ENCODE measurements around the gene TNF. TPM values are rescaled to one million over a fixed set of nuclear protein-coding genes. Genes with fewer than 3 reads are reported as not detected.

Gene TNF
- total and polyA plus RNA-seq, 2 of the 13 experiments (the other 11 are each of a cell fraction or from before 2014, with no cell fraction given), result not detected

GRCh38 chr6:31532644-31533454, 42.5 kb upstream of the TNF start:
- WGBS (ENCODE audit: low lambda C conversion rate), result 91% methylated on average over 9 of the region's 9 CpGs
- ChIA-PET CTCF (ENCODE audit: low intra/inter-chr PET ratio, low total read pairs) (no interaction called here), POLR2A (interaction anchor here (1.3 to 8.3 kb wide), 2 partner anchors 9 kb away, joined by 6 to 123 read pairs; partner anchors contain the start of gene DDX39B)
- ATAC-seq, result no peak
- no peak overlapping the region for H3K4me3 ChIP-seq (replicated peaks in 1 of 3; ENCODE audit: insufficient read depth in 1 of 3, low read depth in 2 of 3, low read length in 3 of 3)
- peak; percentile 14; the same call in 1 of the 2 replicates for TF ChIP-seq POLR2AphosphoS5 (IDR thresholded peaks at IDR 0.05; ENCODE audit: low read depth, low read length)
- no peak for TF ChIP-seq ZNF710 (CRISPR knock-in tag; IDR thresholded peaks at IDR 0.05; ENCODE audit: borderline replicate concordance)
- no peak for TF ChIP-seq ZNF639 (CRISPR knock-in tag; conservative IDR thresholded peaks at IDR 0.05)
- TF ChIP-seq MTA3 (CRISPR knock-in tag; IDR thresholded peaks at IDR 0.05), result no peak
- TF ChIP-seq ZKSCAN5 (CRISPR knock-in tag; IDR thresholded peaks at IDR 0.05), result no peak
- TF ChIP-seq SSRP1 (CRISPR knock-in tag; IDR thresholded peaks at IDR 0.05), result peak; percentile 39; the same call in 1 of the 2 replicates
- TF ChIP-seq POLR2A (IDR thresholded peaks at IDR 0.05; ENCODE audit: insufficient read depth in 1 of 2, low read depth in 2 of 2, low read length in 2 of 2), result peak in 1 of 2 experiments; percentile 14; a peak in 1 of 4 replicates
- TF ChIP-seq SRY (CRISPR knock-in tag; IDR thresholded peaks at IDR 0.05), result no peak
- TF ChIP-seq KAT8 (CRISPR knock-in tag; IDR thresholded peaks at IDR 0.05), result no peak
- peak; percentile 14; the same call in 1 of the 2 replicates for TF ChIP-seq PAF1 (CRISPR knock-in tag; IDR thresholded peaks at IDR 0.05)
- TF ChIP-seq ZNF263 (CRISPR knock-in tag; IDR thresholded peaks at IDR 0.05), result peak; percentile 44; the same call in 1 of the 2 replicates
- TF ChIP-seq POLR2G (IDR thresholded peaks at IDR 0.05; ENCODE audit: low read depth, low read length), result peak; percentile 43; the same call in 1 of the 2 replicates
- peak; percentile 83 for TF ChIP-seq ESRRA (CRISPR knock-in tag; IDR thresholded peaks at IDR 0.05; ENCODE audit: low read depth)
- TF ChIP-seq FOXO4 (CRISPR knock-in tag; conservative IDR thresholded peaks at IDR 0.05), result 0 out of 2 replicates have a peak, but pooled peaks have one; percentile 39
- peak; percentile 73 for TF ChIP-seq RBM22 (optimal IDR thresholded peaks at IDR 0.05; ENCODE audit: low read length)
- H3K9me3 ChIP-seq (ENCODE audit: low read length), result no peaks in the 10 kb centered on the region
- H3K27ac ChIP-seq (ENCODE audit: extremely low read length, insufficient read depth, low read length), result no peak overlapping the region
- in situ Hi-C loops (cut with HindIII; ENCODE audit: extremely low pct_ligation_motif_present, low pct_unique_long_range_greater_than_20kb), result no loop called here
- no peak overlapping the region for H3K9ac ChIP-seq (ENCODE audit: insufficient read depth, low read depth, low read length)
- H3K36me3 ChIP-seq (replicated peaks in 1 of 2; ENCODE audit: control insufficient read depth in 1 of 2, insufficient read depth in 2 of 2, low read length in 2 of 2), result peaks cover 41 to 78% of the 10 kb centered on the region in 2 experiments
- peaks cover 79% of the 10 kb centered on the region for H3K4me1 ChIP-seq (ENCODE audit: insufficient read depth, low read length)
- BruUV-seq (replicated peaks), result no TSS peak
- FAIRE-seq, result no peak
- peaks cover 63% of the 10 kb centered on the region for H4K20me1 ChIP-seq (ENCODE audit: insufficient read depth, low read length)
- no peak for DNase-seq (ENCODE audit: low spot score)
- H3K27me3 ChIP-seq (ENCODE audit: control insufficient read depth in 1 of 2, insufficient read depth in 2 of 2, low read length in 2 of 2), result no peaks in the 10 kb centered on the region
- H2AFZ ChIP-seq (ENCODE audit: low read length), result no peak overlapping the region
- no peak overlapping the region for H3K4me2 ChIP-seq (ENCODE audit: low read depth, low read length)
- intact Hi-C loops (cut with micrococcal nuclease; ENCODE audit: unreplicated experiment), result no loop called here
- H3K79me2 ChIP-seq (ENCODE audit: insufficient read depth, low read length), result peaks cover 23% of the 10 kb centered on the region
